GM10266 (cell line): ENCODE data around the gene TTC4.

ENCODE experiments used
- DNase-seq: peaks from one replicate; pipeline ENCODE4 v3.0.0; 2012; ENCODE audit errors: extremely low spot score
- CTCF ChIP-seq: IDR thresholded peaks from 2 replicates; pipeline ENCODE4 v1.5.1; 2012; ENCODE audit warnings: mild to moderate bottlenecking, low read depth; ENCODE audit not compliant: control insufficient read depth, insufficient read depth; ENCODE audit errors: missing control alignments

Gene TTC4

GRCh38 chr1:54701996-54702395 lies 13.7 kb upstream of the TTC4 start:
- DNase-seq, result no peak
- TF ChIP-seq CTCF, result no peak

GRCh38 chr1:54703471-54703870 lies 12.2 kb upstream of the TTC4 start:
- no peak for DNase-seq
- no peak for TF ChIP-seq CTCF

GRCh38 chr1:54705153-54705552 lies 10.5 kb upstream of the TTC4 start:
- no peak for TF ChIP-seq CTCF
- no peak for DNase-seq

GRCh38 chr1:54706419-54706818 lies 9.2 kb upstream of the TTC4 start:
- TF ChIP-seq CTCF, result no peak
- DNase-seq, result no peak

- DNase-seq, result no peak
- TF ChIP-seq CTCF, result no peak
Measured at GRCh38 chr1:54708385-54708784, 7.3 kb upstream of the TTC4 start.

GRCh38 chr1:54709547-54710292 lies 5.9 kb upstream of the TTC4 start:
- no peak for DNase-seq
- no peak for TF ChIP-seq CTCF

- DNase-seq, result no peak
- no peak for TF ChIP-seq CTCF
Measured at GRCh38 chr1:54710434-54710833, 5.2 kb upstream of the TTC4 start.
